Immature natural killer cell (primary cell): ENCODE data around the gene PDXP. TPM values are rescaled to one million over a fixed set of nuclear protein-coding genes. Genes with fewer than 3 reads are reported as not detected.

Source experiments
- DNase-seq, 3 donors: peaks; one replicate each; pipeline ENCODE4 v3.0.0; 2022; ENCODE audit warnings: mixed read lengths in 1 of 3
- H3K27ac Mint-ChIP-seq, 6 donors: one replicate each; pipeline ENCODE4 v1.8.0; 2020; ENCODE audit warnings: mixed read lengths in 6 of 6, mild to moderate bottlenecking in 5 of 6, inconsistent platforms in 4 of 6, moderate library complexity in 3 of 6
- H3K27me3 Mint-ChIP-seq, 3 donors: one replicate each; pipeline ENCODE4 v1.8.0; 2020 to 2021; ENCODE audit warnings: low read depth in 3 of 3, mild to moderate bottlenecking in 3 of 3, mixed read lengths in 3 of 3, moderate library complexity in 3 of 3, inconsistent platforms in 1 of 3
- H3K36me3 Mint-ChIP-seq, 3 donors: one replicate each; pipeline ENCODE4 v1.8.0; 2020; ENCODE audit warnings: mixed read lengths in 3 of 3, inconsistent platforms in 2 of 3, mild to moderate bottlenecking in 2 of 3
- H3K4me1 Mint-ChIP-seq, 2 donors: one replicate each; pipeline ENCODE4 v1.8.0; 2020; ENCODE audit warnings: inconsistent platforms in 2 of 2, mild to moderate bottlenecking in 2 of 2, mixed read lengths in 2 of 2, moderate library complexity in 1 of 2
- H3K4me3 Mint-ChIP-seq, 5 donors: one replicate each; pipeline ENCODE4 v1.8.0; 2020; ENCODE audit warnings: mild to moderate bottlenecking in 5 of 5, mixed read lengths in 5 of 5, inconsistent platforms in 3 of 5, moderate library complexity in 3 of 5
- H3K9me3 Mint-ChIP-seq, 6 donors: one replicate each; pipeline ENCODE4 v1.8.0; 2020; ENCODE audit warnings: mild to moderate bottlenecking in 6 of 6, mixed read lengths in 6 of 6, inconsistent platforms in 4 of 6, moderate library complexity in 3 of 6
- polyA plus RNA-seq, 3 donors: library from polyadenylated mRNA; unstranded; fragments of 300-500 nt; fragmentation: Illumina TruSeq; gene quantifications; one replicate each; pipeline ENCODE4 v1.2.3, GENCODE V29; 2021

Gene PDXP
- polyA plus RNA-seq, 3 donors from 2014 or later, result 2.2 to 13.2 (median 7.7) TPM

- Mint-ChIP-seq H3K36me3 (peaks cover 0 to 4% (median 0%) of the 10 kb centered on the region in 3 donors), H3K27ac (no peak overlapping the region), H3K9me3 (no peaks in the 10 kb centered on the region), H3K27me3 (peaks cover 0 to 2% (median 2%) of the 10 kb centered on the region in 3 donors), H3K4me1 (peaks cover 0 to 1% of the 10 kb centered on the region in 2 donors), H3K4me3 (no peak overlapping the region)
- no peak for DNase-seq
These were observed 50.3 kb downstream of the PDXP start for GRCh38 chr22:37708580-37709444.

- no peak overlapping the region for H3K27ac Mint-ChIP-seq
- peaks cover 0 to 3% (median 0%) of the 10 kb centered on the region in 3 donors for H3K36me3 Mint-ChIP-seq
- H3K4me1 Mint-ChIP-seq, result peaks cover 0 to 1% of the 10 kb centered on the region in 2 donors
- no peak overlapping the region for H3K4me3 Mint-ChIP-seq
- H3K9me3 Mint-ChIP-seq, result no peaks in the 10 kb centered on the region
- DNase-seq, result no peak
- peaks cover 0 to 2% (median 2%) of the 10 kb centered on the region in 3 donors for H3K27me3 Mint-ChIP-seq
These were observed 50.9 kb downstream of the PDXP start for GRCh38 chr22:37709445-37709765.

- no peaks in the 10 kb centered on the region for H3K36me3 Mint-ChIP-seq
- DNase-seq, result no peak
- no peak overlapping the region for H3K4me3 Mint-ChIP-seq
- H3K27ac Mint-ChIP-seq, result no peak overlapping the region
- H3K4me1 Mint-ChIP-seq, result peaks cover 0 to 1% of the 10 kb centered on the region in 2 donors
- no peaks in the 10 kb centered on the region for H3K9me3 Mint-ChIP-seq
- H3K27me3 Mint-ChIP-seq, result peaks cover 0 to 2% (median 2%) of the 10 kb centered on the region in 3 donors
These were observed 52.2 kb downstream of the PDXP start for GRCh38 chr22:37710675-37711074.

GRCh38 chr22:37711490-37711889 lies 53.0 kb downstream of the PDXP start:
- Mint-ChIP-seq H3K27me3 (peaks cover 0 to 2% (median 2%) of the 10 kb centered on the region in 3 donors), H3K9me3 (no peaks in the 10 kb centered on the region), H3K36me3 (peaks cover 0 to under 1% (median under 1%) of the 10 kb centered on the region in 3 donors), H3K4me3 (no peak overlapping the region), H3K27ac (no peak overlapping the region), H3K4me1 (no peaks in the 10 kb centered on the region)
- DNase-seq, result no peak

- no peaks in the 10 kb centered on the region for H3K9me3 Mint-ChIP-seq
- no peak for DNase-seq
- H3K36me3 Mint-ChIP-seq, result peaks cover 5 to 8% (median 7%) of the 10 kb centered on the region in 3 donors
- H3K27ac Mint-ChIP-seq, result no peak overlapping the region
- H3K27me3 Mint-ChIP-seq, result peaks cover 0 to 4% (median 2%) of the 10 kb centered on the region in 3 donors
- no peak overlapping the region for H3K4me3 Mint-ChIP-seq
- no peaks in the 10 kb centered on the region for H3K4me1 Mint-ChIP-seq
These were observed 55.2 kb downstream of the PDXP start for GRCh38 chr22:37713761-37714160.

GRCh38 chr22:37714634-37715033 lies 56.1 kb downstream of the PDXP start:
- DNase-seq, result no peak
- Mint-ChIP-seq H3K27me3 (peaks cover 0 to 4% (median 2%) of the 10 kb centered on the region in 3 donors), H3K4me3 (no peak overlapping the region), H3K9me3 (no peaks in the 10 kb centered on the region), H3K27ac (no peak overlapping the region), H3K4me1 (no peaks in the 10 kb centered on the region), H3K36me3 (peaks cover 5 to 8% (median 7%) of the 10 kb centered on the region in 3 donors)

- Mint-ChIP-seq H3K4me3 (no peak overlapping the region), H3K36me3 (peaks cover 5 to 11% (median 8%) of the 10 kb centered on the region in 3 donors), H3K27ac (no peak overlapping the region), H3K4me1 (no peaks in the 10 kb centered on the region), H3K27me3 (peaks cover 0 to 2% (median 2%) of the 10 kb centered on the region in 3 donors), H3K9me3 (no peaks in the 10 kb centered on the region)
- no peak for DNase-seq
These were observed 57.2 kb downstream of the PDXP start for GRCh38 chr22:37715760-37716159.

Other genes starting within 250 kb of the PDXP start
- under 1 TPM in 1 of 3 donors, not detected in 2; 0.04 TPM for gene ELFN2, start 231.2 kb upstream of the PDXP start, polyA plus RNA-seq
- 100 to 1,000 TPM; 235 to 361 (median 286) TPM for gene MFNG, start 172.3 kb upstream of the PDXP start, polyA plus RNA-seq
- gene CARD10, start 139.3 kb upstream of the PDXP start, polyA plus RNA-seq, result under 1 TPM in 2 of 3 donors, not detected in 1; 0.13 to 0.36 TPM
- gene CDC42EP1, start 98.2 kb upstream of the PDXP start, polyA plus RNA-seq, result under 1 TPM in 2 of 3 donors, not detected in 1; 0.17 to 0.40 TPM
- gene LGALS2, start 78.6 kb upstream of the PDXP start, polyA plus RNA-seq, result 10 to 100 TPM in 1 of 3 donors, 1 to 10 TPM in 2; 3.4 to 30.4 (median 8.2) TPM
- 10 to 100 TPM; 21.3 to 29.6 (median 25.3) TPM for gene GGA1, start 49.9 kb upstream of the PDXP start, polyA plus RNA-seq
- gene SH3BP1, start 19.1 kb upstream of the PDXP start, polyA plus RNA-seq, result 10 to 100 TPM; 12.6 to 41.2 (median 21.2) TPM
- 100 to 1,000 TPM; 416 to 572 (median 473) TPM for gene LGALS1, start 16.9 kb downstream of the PDXP start, polyA plus RNA-seq
- 10 to 100 TPM; 34.6 to 59.3 (median 42.3) TPM for gene NOL12, start 27.6 kb downstream of the PDXP start, polyA plus RNA-seq
- 10 to 100 TPM; 15.0 to 22.4 (median 20.8) TPM for gene TRIOBP, start 38.3 kb downstream of the PDXP start, polyA plus RNA-seq
- under 1 TPM in 2 of 3 donors, not detected in 1; 0.64 to 0.71 TPM for gene GCAT, start 149.2 kb downstream of the PDXP start, polyA plus RNA-seq
- gene GALR3, start 164.7 kb downstream of the PDXP start, polyA plus RNA-seq, result not detected
- 10 to 100 TPM in 2 of 3 donors, 1 to 10 TPM in 1; 6.2 to 15.8 (median 12.4) TPM for gene ANKRD54, start 185.6 kb downstream of the PDXP start, polyA plus RNA-seq
- gene EIF3L, start 190.7 kb downstream of the PDXP start, polyA plus RNA-seq, result 100 to 1,000 TPM; 167 to 215 (median 185) TPM
- gene MICALL1, start 247.6 kb downstream of the PDXP start, polyA plus RNA-seq, result 1 to 10 TPM; 1.3 to 5.8 (median 2.1) TPM